Measurements from ENCODE around the gene CRTC2.
A peak's percentile ranks its signal among the peaks of the same experiment; 100 is the strongest.

The CRTC2 gene

DNA sequence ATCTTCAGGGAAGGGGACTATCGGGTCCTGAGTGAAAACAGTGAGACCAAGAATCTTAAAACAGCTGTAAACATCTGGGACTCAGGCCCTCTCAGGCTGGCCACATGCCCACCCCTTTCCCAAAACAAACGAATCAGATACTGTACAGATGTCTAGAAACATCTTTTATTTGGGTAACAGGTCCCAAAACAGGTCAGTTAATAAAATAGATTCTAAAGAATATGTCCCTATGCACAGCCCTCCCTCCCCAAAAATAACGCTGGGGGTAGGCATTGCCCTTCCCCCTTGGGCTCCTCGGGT is 499 bp upstream of the CRTC2 start:
- no peak for DNase-seq (ENCODE audit: low spot score)
- TF ChIP-seq, protein P1, sequence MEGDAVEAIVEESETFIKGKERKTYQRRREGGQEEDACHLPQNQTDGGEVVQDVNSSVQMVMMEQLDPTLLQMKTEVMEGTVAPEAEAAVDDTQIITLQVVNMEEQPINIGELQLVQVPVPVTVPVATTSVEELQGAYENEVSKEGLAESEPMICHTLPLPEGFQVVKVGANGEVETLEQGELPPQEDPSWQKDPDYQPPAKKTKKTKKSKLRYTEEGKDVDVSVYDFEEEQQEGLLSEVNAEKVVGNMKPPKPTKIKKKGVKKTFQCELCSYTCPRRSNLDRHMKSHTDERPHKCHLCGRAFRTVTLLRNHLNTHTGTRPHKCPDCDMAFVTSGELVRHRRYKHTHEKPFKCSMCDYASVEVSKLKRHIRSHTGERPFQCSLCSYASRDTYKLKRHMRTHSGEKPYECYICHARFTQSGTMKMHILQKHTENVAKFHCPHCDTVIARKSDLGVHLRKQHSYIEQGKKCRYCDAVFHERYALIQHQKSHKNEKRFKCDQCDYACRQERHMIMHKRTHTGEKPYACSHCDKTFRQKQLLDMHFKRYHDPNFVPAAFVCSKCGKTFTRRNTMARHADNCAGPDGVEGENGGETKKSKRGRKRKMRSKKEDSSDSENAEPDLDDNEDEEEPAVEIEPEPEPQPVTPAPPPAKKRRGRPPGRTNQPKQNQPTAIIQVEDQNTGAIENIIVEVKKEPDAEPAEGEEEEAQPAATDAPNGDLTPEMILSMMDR (IDR thresholded peaks at IDR 0.05; ENCODE audit: borderline replicate concordance, control extremely low read depth, extremely low read depth, insufficient read depth, missing control alignments): no peak
- in situ Hi-C loops (cut with MboI; ENCODE audit: low sequenced_read_pairs, unreplicated experiment): no loop called here

DNA sequence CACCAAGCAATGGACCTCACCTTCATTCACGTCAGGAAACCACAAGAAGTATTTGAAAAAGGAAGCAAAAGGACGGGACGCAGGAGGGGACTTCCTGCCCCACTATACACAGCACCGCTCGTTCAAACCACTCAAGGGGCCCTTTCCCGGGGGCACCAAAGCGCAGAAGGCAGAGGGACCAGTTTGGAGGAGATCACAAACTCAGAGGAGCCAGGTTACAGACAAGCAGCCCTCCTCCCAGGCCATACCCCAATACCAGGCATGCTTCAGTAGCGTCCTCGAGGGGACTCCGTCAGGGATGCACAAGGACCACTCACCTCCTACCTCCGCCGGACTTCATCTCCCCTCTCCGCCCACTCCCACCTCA is 685 bp downstream of the CRTC2 start:
- in situ Hi-C loops (cut with MboI; ENCODE audit: low sequenced_read_pairs, unreplicated experiment): no loop called here
- TF ChIP-seq, protein P1 (IDR thresholded peaks at IDR 0.05; ENCODE audit: borderline replicate concordance, control extremely low read depth, extremely low read depth, insufficient read depth, missing control alignments): no peak
- DNase-seq (ENCODE audit: low spot score): peak; percentile 63

DNA sequence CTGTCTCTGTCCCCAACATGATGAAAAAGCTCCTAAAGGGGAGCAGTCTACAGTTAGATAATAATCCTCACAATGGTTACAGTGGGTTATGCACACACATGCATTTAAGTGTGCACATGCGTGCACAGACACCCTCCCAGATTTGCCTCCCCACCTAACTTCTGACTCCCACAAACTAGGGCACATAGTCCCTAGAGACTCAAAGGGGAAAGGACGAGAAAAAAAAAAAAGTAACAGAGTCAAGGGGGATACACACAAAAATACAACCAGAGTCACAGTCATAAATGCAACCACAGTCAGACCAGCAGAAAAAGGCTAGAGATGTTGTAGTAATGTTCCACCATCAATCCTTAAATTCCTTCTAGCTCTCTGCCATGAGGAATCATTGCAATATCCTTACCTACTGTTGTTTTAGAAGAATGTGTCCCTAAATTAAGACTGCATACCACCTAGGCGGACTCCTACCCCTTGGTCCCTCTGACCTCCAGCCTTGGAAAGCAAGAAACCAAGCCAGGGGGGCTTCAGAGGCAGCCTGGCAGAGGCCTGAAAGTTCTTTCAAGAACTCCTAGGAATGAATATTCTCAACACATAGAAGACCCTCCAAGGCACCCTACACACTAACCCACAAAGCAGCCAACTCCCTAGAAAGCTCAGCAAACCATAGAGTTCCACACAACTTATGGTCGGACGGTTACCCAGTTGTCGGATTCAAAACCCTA is 1.3 kb downstream of the CRTC2 start:
- no peak for DNase-seq (ENCODE audit: low spot score)
- TF ChIP-seq, protein P1 (IDR thresholded peaks at IDR 0.05; ENCODE audit: borderline replicate concordance, control extremely low read depth, extremely low read depth, insufficient read depth, missing control alignments): no peak
- in situ Hi-C loops (cut with MboI; ENCODE audit: low sequenced_read_pairs, unreplicated experiment): no loop called here

DNA sequence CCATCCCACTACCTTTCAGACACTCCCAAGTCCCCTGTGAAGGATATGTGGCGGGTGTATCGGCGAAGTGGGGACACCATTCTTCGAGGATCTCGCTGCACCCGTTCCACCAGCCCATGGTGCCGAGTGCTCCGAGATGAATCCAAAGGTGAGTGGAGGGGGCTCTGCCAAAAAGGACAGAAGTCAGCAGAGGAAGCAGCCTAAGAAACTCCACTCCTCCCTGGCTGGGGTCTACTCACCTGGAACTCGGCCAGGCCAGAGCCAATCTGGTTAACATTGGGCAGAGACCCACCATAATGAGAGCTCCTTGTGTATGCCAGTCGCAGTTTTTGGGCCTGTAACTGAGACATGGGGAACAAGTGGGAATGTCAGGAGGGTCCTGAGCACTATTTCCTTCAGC is 3.6 kb downstream of the CRTC2 start:
- TF ChIP-seq, protein P1 (IDR thresholded peaks at IDR 0.05; ENCODE audit: borderline replicate concordance, control extremely low read depth, extremely low read depth, insufficient read depth, missing control alignments): no peak
- in situ Hi-C loops (cut with MboI; ENCODE audit: low sequenced_read_pairs, unreplicated experiment): no loop called here
- DNase-seq (ENCODE audit: low spot score): no peak

DNA sequence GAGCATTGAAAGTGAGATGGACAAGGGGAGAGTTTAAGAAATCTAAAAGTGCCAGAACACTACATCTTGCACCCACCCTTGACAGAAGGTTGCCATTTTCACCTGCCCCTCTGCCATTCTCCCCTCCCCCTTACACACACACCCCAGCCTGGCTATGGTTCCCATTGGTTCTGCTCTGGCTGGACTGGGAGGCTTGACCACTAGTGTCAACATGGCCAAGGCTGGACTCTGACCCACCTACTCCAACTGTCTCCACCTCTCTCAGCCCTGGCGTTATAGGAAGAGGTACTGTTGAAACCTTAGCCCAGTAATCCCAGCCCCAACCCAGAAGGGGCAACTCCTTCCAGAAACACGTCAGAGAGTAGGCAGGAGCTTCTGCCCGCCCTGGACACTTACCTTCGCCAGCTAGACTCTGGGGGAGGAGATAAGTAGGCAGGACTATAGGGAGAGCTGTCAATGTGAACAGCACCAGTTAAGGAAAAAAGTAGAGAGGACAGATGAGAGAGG is 4.5 kb downstream of the CRTC2 start:
- in situ Hi-C loops (cut with MboI; ENCODE audit: low sequenced_read_pairs, unreplicated experiment): no loop called here
- TF ChIP-seq, protein P1 (IDR thresholded peaks at IDR 0.05; ENCODE audit: borderline replicate concordance, control extremely low read depth, extremely low read depth, insufficient read depth, missing control alignments): no peak
- no peak for DNase-seq (ENCODE audit: low spot score)

DNA sequence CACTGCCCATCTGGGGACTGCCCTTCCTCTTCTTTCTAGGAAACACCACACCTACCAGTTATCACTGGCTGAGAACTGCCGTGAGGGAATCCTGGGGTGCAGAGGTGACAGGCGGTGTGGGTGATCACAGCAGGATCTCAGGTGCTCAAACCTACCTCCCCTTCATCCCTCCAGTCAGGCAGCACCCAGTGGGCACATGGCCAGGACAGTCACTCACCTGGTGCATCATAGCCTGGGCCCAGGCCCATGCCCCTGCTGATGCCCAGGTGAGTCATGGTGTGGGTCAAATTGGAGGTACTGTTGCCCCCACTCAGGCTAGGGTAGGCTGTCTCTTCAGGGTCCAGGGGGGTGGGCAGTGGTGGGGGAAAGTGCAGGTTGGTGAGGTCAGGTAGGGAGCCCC is 6.6 kb downstream of the CRTC2 start:
- in situ Hi-C loops (cut with MboI; ENCODE audit: low sequenced_read_pairs, unreplicated experiment): no loop called here
- DNase-seq (ENCODE audit: low spot score): no peak
- TF ChIP-seq, protein P1 (IDR thresholded peaks at IDR 0.05; ENCODE audit: borderline replicate concordance, control extremely low read depth, extremely low read depth, insufficient read depth, missing control alignments): no peak

Data from GM13976 (cell line).